ENCODE data around the gene COL23A1.
"Not testable (repeated sequence)": the region's sequence is repeated elsewhere in the genome, so short reads cannot be mapped to it uniquely, and the experiment has no call there.

GRCh38 chr5:178229111-178229510 lies 361.1 kb downstream of the COL23A1 start:
- TF ChIP-seq CTCF (IDR thresholded peaks at IDR 0.05); EZH2 (IDR thresholded peaks at IDR 0.05; ENCODE audit: borderline replicate concordance, insufficient read depth, low read depth, low read length, poor library complexity, severe bottlenecking): not testable (repeated sequence)

Data from B cell (primary cell).